Upper lobe of right lung (tissue), 1 donor: ENCODE measurements around the gene CCNY. TPM values are rescaled to one million over a fixed set of nuclear protein-coding genes. Genes with fewer than 3 reads are reported as not detected.

Experiments used
- ATAC-seq: fragments of 200-7000 bp; cut with Tn5 transposase; one replicate; pipeline ENCODE4 v1.9.1; 2020; ENCODE audit warnings: mild to moderate bottlenecking, moderate library complexity
- DNase-seq: peaks from one replicate; pipeline ENCODE4 v3.0.0-alpha.2; 2020
- H3K27ac ChIP-seq: fragments of 200-600 bp; one replicate; pipeline ENCODE4 v1.8.0; 2022
- H3K27me3 ChIP-seq: fragments of 200-600 bp; one replicate; pipeline ENCODE4 v1.8.0; 2022; ENCODE audit warnings: mild to moderate bottlenecking
- H3K36me3 ChIP-seq: fragments of 200-600 bp; one replicate; pipeline ENCODE4 v1.8.0; 2022
- H3K4me1 ChIP-seq: fragments of 200-600 bp; one replicate; pipeline ENCODE4 v1.8.0; 2022
- H3K4me3 ChIP-seq: fragments of 200-600 bp; one replicate; pipeline ENCODE4 v1.8.0; 2022; ENCODE audit warnings: mild to moderate bottlenecking
- H3K9me3 ChIP-seq: fragments of 200-600 bp; one replicate; pipeline ENCODE4 v1.8.0; 2022
- intact Hi-C: fragments of 100-400 bp; cut with DNase I; formaldehyde crosslinking; loops from one replicate; pipeline ENCODE4 v1.11.0; 2022
- total RNA-seq: library from RNA; stranded (reverse); fragmentation: NEBNext Ultra II Directional; extraction: Animal tissue kit (Norgen Biotek cat#: 25700); gene quantifications from one replicate; pipeline ENCODE4 v1.2.1, GENCODE V29; 2021
- TF ChIP-seq, protein P1 (sequence below): fragments of 200-600 bp; IDR thresholded peaks from one replicate; pipeline ENCODE4 v1.8.0; 2022; ENCODE audit warnings: antibody characterized with exemption
- donor health status: DM: no; HTN: yes; CAD: no; lungs with severe emphysema.

CCNY gene
- total RNA-seq, 1 donor from 2014 or later = 85.4 TPM

DNA sequence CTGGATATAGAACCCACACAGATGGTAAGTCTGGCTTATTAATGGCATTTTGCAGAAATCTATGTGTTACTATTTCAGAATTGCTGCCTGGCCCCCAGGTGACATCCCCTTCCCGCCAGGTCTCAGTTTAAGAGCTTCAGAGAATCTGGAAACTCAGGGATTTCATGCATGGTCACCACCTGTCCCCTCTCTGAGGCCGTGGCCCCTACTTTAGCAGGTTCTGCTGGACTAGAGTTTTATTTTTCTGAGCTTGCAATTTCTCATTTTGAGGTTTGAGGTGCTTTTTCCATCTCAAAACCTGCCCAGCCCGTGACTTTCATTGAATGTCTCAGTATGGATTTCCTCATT is 244.1 kb downstream of the CCNY start:
- TF ChIP-seq, protein P1, sequence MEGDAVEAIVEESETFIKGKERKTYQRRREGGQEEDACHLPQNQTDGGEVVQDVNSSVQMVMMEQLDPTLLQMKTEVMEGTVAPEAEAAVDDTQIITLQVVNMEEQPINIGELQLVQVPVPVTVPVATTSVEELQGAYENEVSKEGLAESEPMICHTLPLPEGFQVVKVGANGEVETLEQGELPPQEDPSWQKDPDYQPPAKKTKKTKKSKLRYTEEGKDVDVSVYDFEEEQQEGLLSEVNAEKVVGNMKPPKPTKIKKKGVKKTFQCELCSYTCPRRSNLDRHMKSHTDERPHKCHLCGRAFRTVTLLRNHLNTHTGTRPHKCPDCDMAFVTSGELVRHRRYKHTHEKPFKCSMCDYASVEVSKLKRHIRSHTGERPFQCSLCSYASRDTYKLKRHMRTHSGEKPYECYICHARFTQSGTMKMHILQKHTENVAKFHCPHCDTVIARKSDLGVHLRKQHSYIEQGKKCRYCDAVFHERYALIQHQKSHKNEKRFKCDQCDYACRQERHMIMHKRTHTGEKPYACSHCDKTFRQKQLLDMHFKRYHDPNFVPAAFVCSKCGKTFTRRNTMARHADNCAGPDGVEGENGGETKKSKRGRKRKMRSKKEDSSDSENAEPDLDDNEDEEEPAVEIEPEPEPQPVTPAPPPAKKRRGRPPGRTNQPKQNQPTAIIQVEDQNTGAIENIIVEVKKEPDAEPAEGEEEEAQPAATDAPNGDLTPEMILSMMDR = no peak
- DNase-seq = no peak
- H3K27ac ChIP-seq = no peak overlapping the region
- no peaks in the 10 kb centered on the region for H3K4me1 ChIP-seq
- H3K27me3 ChIP-seq = no peaks in the 10 kb centered on the region
- H3K36me3 ChIP-seq = peaks cover under 1% of the 10 kb centered on the region
- intact Hi-C loops = no loop called here
- ATAC-seq = no peak
- no peak overlapping the region for H3K4me3 ChIP-seq
- no peaks in the 10 kb centered on the region for H3K9me3 ChIP-seq

DNA sequence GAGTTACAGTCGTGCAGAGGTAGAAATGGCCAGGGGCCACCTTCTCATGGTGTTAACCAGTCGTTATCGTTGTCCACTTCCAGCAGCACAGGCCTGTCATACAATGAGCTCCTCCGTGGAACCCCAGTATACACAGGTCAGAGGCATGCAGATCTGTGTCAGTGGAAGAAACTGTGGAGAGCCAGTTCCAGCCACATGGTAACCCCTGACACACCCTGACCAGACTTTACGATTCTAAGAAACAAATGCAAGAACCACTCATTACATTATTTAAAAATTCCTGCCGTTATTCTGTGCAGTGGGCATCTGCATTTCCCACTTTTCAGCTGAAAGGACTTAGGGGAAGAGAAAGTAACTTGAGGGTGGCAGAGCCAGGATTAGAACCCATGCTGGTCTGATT is 245.3 kb downstream of the CCNY start:
- intact Hi-C loops = no loop called here
- Histone ChIP-seq H3K27ac (no peak overlapping the region), H3K27me3 (no peaks in the 10 kb centered on the region), H3K4me3 (no peak overlapping the region), H3K4me1 (no peaks in the 10 kb centered on the region), H3K9me3 (no peaks in the 10 kb centered on the region), H3K36me3 (no peaks in the 10 kb centered on the region)
- ATAC-seq (no peak), DNase-seq (no peak)
- TF ChIP-seq, protein P1 = no peak

DNA sequence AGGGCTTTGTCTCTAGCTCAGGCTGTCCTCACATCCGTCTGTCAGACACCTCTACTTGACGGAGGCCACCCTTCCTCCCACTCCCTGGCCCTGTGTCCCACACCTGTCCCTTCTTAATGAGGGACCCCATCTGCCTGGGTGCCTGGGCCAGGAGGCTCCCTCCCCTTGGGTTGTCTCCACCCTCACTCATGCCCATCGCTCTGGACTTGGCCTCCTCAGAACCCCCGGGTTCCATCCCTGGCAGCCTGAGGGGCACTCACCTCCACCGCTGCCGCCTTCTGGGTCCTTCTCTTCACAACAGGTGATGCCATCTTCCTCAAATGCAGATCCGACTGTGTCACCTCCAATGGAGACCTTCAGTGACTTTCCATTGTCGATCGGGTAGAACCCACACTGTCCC is 248.6 kb downstream of the CCNY start:
- H3K36me3 ChIP-seq = no peaks in the 10 kb centered on the region
- H3K9me3 ChIP-seq = no peaks in the 10 kb centered on the region
- no peaks in the 10 kb centered on the region for H3K4me1 ChIP-seq
- TF ChIP-seq, protein P1 = no peak
- no peaks in the 10 kb centered on the region for H3K27me3 ChIP-seq
- intact Hi-C loops = no loop called here
- no peak overlapping the region for H3K4me3 ChIP-seq
- no peak for DNase-seq
- no peak for ATAC-seq
- no peak overlapping the region for H3K27ac ChIP-seq

DNA sequence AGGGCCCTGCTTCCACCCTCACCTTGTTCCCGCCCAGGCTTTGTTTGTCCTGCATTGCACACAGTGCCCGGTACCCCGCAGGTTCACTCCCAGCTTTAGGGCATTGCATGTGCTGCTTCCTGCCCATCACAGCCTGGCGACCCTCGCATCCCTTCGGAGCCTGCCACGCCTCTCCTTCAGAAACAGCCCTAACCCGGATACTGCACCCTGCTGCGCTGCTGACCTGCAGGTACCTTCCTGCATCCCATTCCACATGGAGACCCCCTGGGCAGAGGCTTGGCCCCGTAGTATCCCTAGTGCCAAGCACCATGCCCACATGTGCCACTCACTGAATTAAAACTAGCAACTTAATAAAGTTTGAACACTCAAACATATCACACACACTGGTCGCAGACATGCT is 249.0 kb downstream of the CCNY start:
- no peak for DNase-seq
- Histone ChIP-seq H3K27me3 (no peaks in the 10 kb centered on the region), H3K4me3 (no peak overlapping the region), H3K4me1 (no peaks in the 10 kb centered on the region), H3K27ac (no peak overlapping the region), H3K9me3 (no peaks in the 10 kb centered on the region), H3K36me3 (no peaks in the 10 kb centered on the region)
- ATAC-seq = no peak
- TF ChIP-seq, protein P1 = no peak
- intact Hi-C loops = no loop called here

DNA sequence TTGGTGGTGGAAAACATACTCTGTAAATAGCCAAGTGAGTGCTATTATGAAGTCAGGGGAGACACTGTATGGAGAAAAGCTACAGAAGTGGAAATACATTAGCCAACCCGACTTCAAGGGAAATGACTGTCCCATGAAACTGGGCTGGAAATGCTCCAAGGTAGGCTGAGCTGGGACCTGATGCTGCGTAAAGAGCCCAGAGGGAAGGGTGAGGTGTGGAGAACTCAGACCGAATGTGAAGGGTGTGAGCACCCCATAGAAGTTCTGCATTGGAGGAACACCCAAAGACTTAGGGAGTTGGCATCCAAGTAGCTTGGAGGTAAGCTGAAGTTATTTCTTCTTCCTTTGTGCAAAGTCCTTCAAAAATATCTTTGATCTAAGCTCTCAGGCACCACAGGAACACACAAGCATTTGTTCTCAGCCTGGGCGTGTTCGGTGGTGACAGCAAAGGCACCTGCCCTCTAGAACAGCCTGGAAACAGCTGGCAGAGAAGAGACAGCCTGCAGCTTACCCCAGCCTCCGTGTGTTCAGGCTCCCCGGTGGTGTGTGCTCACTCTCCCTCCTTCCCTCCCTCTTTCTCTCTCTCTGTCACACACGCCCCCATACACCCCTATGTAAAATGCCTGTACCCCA is 249.7 kb downstream of the CCNY start:
- TF ChIP-seq, protein P1 = no peak
- no peaks in the 10 kb centered on the region for H3K27me3 ChIP-seq
- intact Hi-C loops = no loop called here
- DNase-seq = no peak
- H3K36me3 ChIP-seq = no peaks in the 10 kb centered on the region
- no peak overlapping the region for H3K4me3 ChIP-seq
- no peak overlapping the region for H3K27ac ChIP-seq
- H3K9me3 ChIP-seq = no peaks in the 10 kb centered on the region
- ATAC-seq = no peak
- no peaks in the 10 kb centered on the region for H3K4me1 ChIP-seq

DNA sequence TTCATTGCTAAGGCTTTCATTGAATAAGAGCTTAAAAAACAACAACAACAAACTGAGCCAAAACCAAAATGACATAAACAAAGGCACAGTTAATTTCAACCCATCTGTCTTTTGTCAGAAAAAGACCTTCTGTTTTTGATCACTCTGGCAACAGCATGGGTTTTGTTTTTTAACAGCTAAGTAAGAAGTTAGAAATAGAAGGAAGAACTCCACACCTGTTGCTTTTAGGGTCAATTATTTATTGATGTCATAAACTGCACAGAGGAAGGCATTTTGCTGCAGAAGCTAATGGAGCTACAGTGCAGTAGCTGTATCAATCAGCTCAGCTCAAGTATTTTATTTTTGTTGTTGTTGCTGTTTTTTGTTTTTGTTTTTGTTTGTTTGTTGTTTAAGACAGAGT is 252.5 kb downstream of the CCNY start:
- Histone ChIP-seq H3K4me1 (no peaks in the 10 kb centered on the region), H3K36me3 (no peaks in the 10 kb centered on the region), H3K27ac (no peak overlapping the region), H3K4me3 (no peak overlapping the region), H3K9me3 (no peaks in the 10 kb centered on the region), H3K27me3 (no peaks in the 10 kb centered on the region)
- intact Hi-C loops = no loop called here
- ATAC-seq (no peak), DNase-seq (no peak)
- TF ChIP-seq, protein P1 = no peak
